Measurements from ENCODE around the gene ASB8.
"Not testable (repeated sequence)": the region's sequence is repeated elsewhere in the genome, so short reads cannot be mapped to it uniquely, and the experiment has no call there.

The ASB8 gene

GRCh38 chr12:48115957-48116356, 41.4 kb downstream of the ASB8 start:
- Histone ChIP-seq H3K4me1 (ENCODE audit: insufficient read depth, low read length) (peaks cover 13% of the 10 kb centered on the region), H3K4me3 (ENCODE audit: low read depth in 1 of 2, low read length in 2 of 2) (no peak overlapping the region), H3K9ac (ENCODE audit: low read length) (no peak overlapping the region), H3K27ac (ENCODE audit: low read depth, low read length) (no peak overlapping the region), H3K27me3 (ENCODE audit: control insufficient read depth in 1 of 2, insufficient read depth in 2 of 2, low read length in 2 of 2) (no peaks in the 10 kb centered on the region), H3K9me3 (ENCODE audit: low read length) (no peaks in the 10 kb centered on the region), H3K36me3 (ENCODE audit: insufficient read depth, low read length) (no peaks in the 10 kb centered on the region)

GRCh38 chr12:48111312-48111693, 46.0 kb downstream of the ASB8 start:
- H3K27me3 ChIP-seq (ENCODE audit: control insufficient read depth in 1 of 2, insufficient read depth in 2 of 2, low read length in 2 of 2); H3K4me3 ChIP-seq (ENCODE audit: low read depth in 1 of 2, low read length in 2 of 2); H3K9me3 ChIP-seq (ENCODE audit: low read length); H3K9ac ChIP-seq (ENCODE audit: low read length); H3K4me1 ChIP-seq (ENCODE audit: insufficient read depth, low read length); H3K27ac ChIP-seq (ENCODE audit: low read depth, low read length); H3K36me3 ChIP-seq (ENCODE audit: insufficient read depth, low read length): not testable (repeated sequence)

- no peaks in the 10 kb centered on the region for H3K36me3 ChIP-seq (ENCODE audit: insufficient read depth, low read length)
- H3K4me1 ChIP-seq (ENCODE audit: insufficient read depth, low read length) = peaks cover 8% of the 10 kb centered on the region
- no peaks in the 10 kb centered on the region for H3K9me3 ChIP-seq (ENCODE audit: low read length)
- H3K27ac ChIP-seq (ENCODE audit: low read depth, low read length) = no peak overlapping the region
- no peak overlapping the region for H3K9ac ChIP-seq (ENCODE audit: low read length)
- H3K27me3 ChIP-seq (ENCODE audit: control insufficient read depth in 1 of 2, insufficient read depth in 2 of 2, low read length in 2 of 2) = no peaks in the 10 kb centered on the region
- no peak overlapping the region for H3K4me3 ChIP-seq (ENCODE audit: low read depth in 1 of 2, low read length in 2 of 2)
These were observed 46.5 kb downstream of the ASB8 start for GRCh38 chr12:48110691-48111311.

- Histone ChIP-seq H3K9me3 (ENCODE audit: low read length) (no peaks in the 10 kb centered on the region), H3K4me1 (ENCODE audit: insufficient read depth, low read length) (peaks cover 16% of the 10 kb centered on the region), H3K9ac (ENCODE audit: low read length) (no peak overlapping the region), H3K27ac (ENCODE audit: low read depth, low read length) (no peak overlapping the region), H3K27me3 (ENCODE audit: control insufficient read depth in 1 of 2, insufficient read depth in 2 of 2, low read length in 2 of 2) (no peaks in the 10 kb centered on the region), H3K36me3 (ENCODE audit: insufficient read depth, low read length) (no peaks in the 10 kb centered on the region), H3K4me3 (ENCODE audit: low read depth in 1 of 2, low read length in 2 of 2) (no peak overlapping the region)
These were observed 47.9 kb downstream of the ASB8 start for GRCh38 chr12:48109424-48109823.

- H3K4me1 ChIP-seq (ENCODE audit: insufficient read depth, low read length) = peaks cover 18% of the 10 kb centered on the region
- peak overlapping the region; percentile 94 for H3K9ac ChIP-seq (ENCODE audit: low read length)
- H3K36me3 ChIP-seq (ENCODE audit: insufficient read depth, low read length) = no peaks in the 10 kb centered on the region
- peak overlapping the region; percentile 90 for H3K27ac ChIP-seq (ENCODE audit: low read depth, low read length)
- H3K27me3 ChIP-seq (ENCODE audit: control insufficient read depth in 1 of 2, insufficient read depth in 2 of 2, low read length in 2 of 2) = no peaks in the 10 kb centered on the region
- peak overlapping the region; percentile 91 to 98 for H3K4me3 ChIP-seq (ENCODE audit: low read depth in 1 of 2, low read length in 2 of 2)
- H3K9me3 ChIP-seq (ENCODE audit: low read length) = no peaks in the 10 kb centered on the region
These were observed 50.4 kb downstream of the ASB8 start for GRCh38 chr12:48106681-48107613.

- H3K4me1 ChIP-seq (ENCODE audit: insufficient read depth, low read length) = peaks cover 18% of the 10 kb centered on the region
- H3K9me3 ChIP-seq (ENCODE audit: low read length) = no peaks in the 10 kb centered on the region
- H3K9ac ChIP-seq (ENCODE audit: low read length) = peak within 1 kb of the TSS; percentile 94
- peak within 1 kb of the TSS; percentile 91 to 98 for H3K4me3 ChIP-seq (ENCODE audit: low read depth in 1 of 2, low read length in 2 of 2)
- H3K36me3 ChIP-seq (ENCODE audit: insufficient read depth, low read length) = no peaks in the 10 kb centered on the region
- H3K27me3 ChIP-seq (ENCODE audit: control insufficient read depth in 1 of 2, insufficient read depth in 2 of 2, low read length in 2 of 2) = no peaks in the 10 kb centered on the region
- peak within 1 kb of the TSS; percentile 90 for H3K27ac ChIP-seq (ENCODE audit: low read depth, low read length)
These were observed 51.2 kb downstream of the ASB8 start, which contains the start of gene SENP1 for GRCh38 chr12:48105867-48106680. TSS of gene SENP1 (minus strand) at chr12:48106079. CDS start at chr12:48101472, 4,607 bp downstream.

GRCh38 chr12:48105321-48105866, 51.9 kb downstream of the ASB8 start:
- H3K36me3 ChIP-seq (ENCODE audit: insufficient read depth, low read length) = peaks cover 3% of the 10 kb centered on the region
- H3K9me3 ChIP-seq (ENCODE audit: low read length) = no peaks in the 10 kb centered on the region
- peaks cover 18% of the 10 kb centered on the region for H3K4me1 ChIP-seq (ENCODE audit: insufficient read depth, low read length)
- H3K27me3 ChIP-seq (ENCODE audit: control insufficient read depth in 1 of 2, insufficient read depth in 2 of 2, low read length in 2 of 2) = no peaks in the 10 kb centered on the region
- H3K27ac ChIP-seq (ENCODE audit: low read depth, low read length) = peak overlapping the region; percentile 90
- H3K9ac ChIP-seq (ENCODE audit: low read length) = peak overlapping the region; percentile 94
- peak overlapping the region; percentile 91 to 98 for H3K4me3 ChIP-seq (ENCODE audit: low read depth in 1 of 2, low read length in 2 of 2)

- peaks cover 3% of the 10 kb centered on the region for H3K36me3 ChIP-seq (ENCODE audit: insufficient read depth, low read length)
- peaks cover 18% of the 10 kb centered on the region for H3K4me1 ChIP-seq (ENCODE audit: insufficient read depth, low read length)
- no peak overlapping the region for H3K27ac ChIP-seq (ENCODE audit: low read depth, low read length)
- peak overlapping the region in 1 of 2 donors; percentile 98 for H3K4me3 ChIP-seq (ENCODE audit: low read depth in 1 of 2, low read length in 2 of 2)
- H3K9me3 ChIP-seq (ENCODE audit: low read length) = no peaks in the 10 kb centered on the region
- peak overlapping the region; percentile 94 for H3K9ac ChIP-seq (ENCODE audit: low read length)
- no peaks in the 10 kb centered on the region for H3K27me3 ChIP-seq (ENCODE audit: control insufficient read depth in 1 of 2, insufficient read depth in 2 of 2, low read length in 2 of 2)
These were observed 52.8 kb downstream of the ASB8 start for GRCh38 chr12:48104531-48104930.

Data from muscle layer of colon (tissue), 2 donors.